ENCODE measurements around the gene PLEK2.

PLEK2 gene

DNA sequence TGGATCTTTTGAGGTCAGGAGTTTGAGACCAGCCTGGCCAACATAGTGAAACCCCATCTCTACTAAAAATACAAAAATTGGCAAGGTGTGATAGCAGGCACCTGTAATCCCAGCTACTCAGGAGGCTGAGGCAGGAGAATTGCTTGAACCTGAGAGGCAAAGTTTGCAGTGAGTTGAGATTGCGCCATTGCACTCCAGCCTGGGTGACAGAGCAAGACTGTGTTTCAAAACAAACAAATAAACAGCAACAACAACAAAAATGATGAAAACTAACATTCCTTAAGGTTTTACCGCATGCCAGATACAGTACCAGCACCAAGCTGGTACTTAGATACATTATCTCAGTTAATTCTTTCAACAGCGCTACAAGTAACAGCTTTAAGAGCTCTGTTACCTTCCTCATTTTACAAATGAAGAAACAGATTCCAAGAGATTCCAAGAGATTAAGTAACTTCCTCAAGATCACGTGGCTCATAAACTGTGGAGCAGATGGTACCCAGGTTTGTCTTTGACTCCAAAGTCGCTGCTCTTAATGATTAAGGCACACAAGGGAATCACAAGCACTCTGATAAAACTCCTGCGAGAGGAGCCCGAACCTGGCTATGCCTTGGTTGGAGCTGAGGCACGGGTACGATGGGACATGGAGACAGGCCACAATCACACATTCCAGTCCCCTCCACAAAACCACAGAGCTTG is 17.7 kb upstream of the PLEK2 start:
- TF ChIP-seq, protein P1, sequence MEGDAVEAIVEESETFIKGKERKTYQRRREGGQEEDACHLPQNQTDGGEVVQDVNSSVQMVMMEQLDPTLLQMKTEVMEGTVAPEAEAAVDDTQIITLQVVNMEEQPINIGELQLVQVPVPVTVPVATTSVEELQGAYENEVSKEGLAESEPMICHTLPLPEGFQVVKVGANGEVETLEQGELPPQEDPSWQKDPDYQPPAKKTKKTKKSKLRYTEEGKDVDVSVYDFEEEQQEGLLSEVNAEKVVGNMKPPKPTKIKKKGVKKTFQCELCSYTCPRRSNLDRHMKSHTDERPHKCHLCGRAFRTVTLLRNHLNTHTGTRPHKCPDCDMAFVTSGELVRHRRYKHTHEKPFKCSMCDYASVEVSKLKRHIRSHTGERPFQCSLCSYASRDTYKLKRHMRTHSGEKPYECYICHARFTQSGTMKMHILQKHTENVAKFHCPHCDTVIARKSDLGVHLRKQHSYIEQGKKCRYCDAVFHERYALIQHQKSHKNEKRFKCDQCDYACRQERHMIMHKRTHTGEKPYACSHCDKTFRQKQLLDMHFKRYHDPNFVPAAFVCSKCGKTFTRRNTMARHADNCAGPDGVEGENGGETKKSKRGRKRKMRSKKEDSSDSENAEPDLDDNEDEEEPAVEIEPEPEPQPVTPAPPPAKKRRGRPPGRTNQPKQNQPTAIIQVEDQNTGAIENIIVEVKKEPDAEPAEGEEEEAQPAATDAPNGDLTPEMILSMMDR (IDR thresholded peaks at IDR 0.05; ENCODE audit: low read depth, low read length, missing control alignments) = no peak
- no peak for DNase-seq (ENCODE audit: low read depth)
- in situ Hi-C loops (cut with HindIII; ENCODE audit: low sequenced_read_pairs) = loop anchor here (5.0 kb wide), 1 partner anchor 143 kb away; no protein-coding TSS in a partner anchor
- no peak overlapping the region for H3K4me3 ChIP-seq (ENCODE audit: low read depth, low read length)

DNA sequence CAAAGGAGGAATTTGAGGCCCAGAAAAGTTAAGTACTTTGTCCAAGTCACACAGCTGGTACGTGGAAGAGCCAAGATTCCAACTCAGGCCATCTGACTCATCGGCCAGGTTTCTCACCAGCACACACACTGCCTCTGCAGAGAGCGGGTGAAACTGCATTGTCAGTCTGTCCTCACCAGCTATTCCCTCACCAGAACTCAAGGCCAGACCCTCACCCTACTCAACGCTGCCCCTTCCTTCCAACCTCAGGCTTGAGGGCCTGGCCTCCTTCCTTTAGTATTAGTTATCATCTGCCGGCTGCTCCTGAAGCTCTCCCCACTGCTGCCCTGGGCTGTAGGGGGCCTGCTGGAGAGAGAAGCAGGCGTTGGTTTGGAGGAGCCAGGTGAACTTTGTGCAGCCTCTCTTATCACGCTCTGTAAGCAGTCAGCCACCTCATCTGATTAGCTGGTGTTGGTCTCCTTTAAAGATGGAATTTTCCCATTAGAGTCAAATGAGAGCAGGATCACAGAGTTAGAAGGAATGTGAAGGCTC is 16.6 kb upstream of the PLEK2 start:
- in situ Hi-C loops (cut with HindIII; ENCODE audit: low sequenced_read_pairs) = no loop called here
- no peak overlapping the region for H3K4me3 ChIP-seq (ENCODE audit: low read depth, low read length)
- TF ChIP-seq, protein P1 (IDR thresholded peaks at IDR 0.05; ENCODE audit: low read depth, low read length, missing control alignments) = peak; percentile 20
- peak; percentile 24 for DNase-seq (ENCODE audit: low read depth)

DNA sequence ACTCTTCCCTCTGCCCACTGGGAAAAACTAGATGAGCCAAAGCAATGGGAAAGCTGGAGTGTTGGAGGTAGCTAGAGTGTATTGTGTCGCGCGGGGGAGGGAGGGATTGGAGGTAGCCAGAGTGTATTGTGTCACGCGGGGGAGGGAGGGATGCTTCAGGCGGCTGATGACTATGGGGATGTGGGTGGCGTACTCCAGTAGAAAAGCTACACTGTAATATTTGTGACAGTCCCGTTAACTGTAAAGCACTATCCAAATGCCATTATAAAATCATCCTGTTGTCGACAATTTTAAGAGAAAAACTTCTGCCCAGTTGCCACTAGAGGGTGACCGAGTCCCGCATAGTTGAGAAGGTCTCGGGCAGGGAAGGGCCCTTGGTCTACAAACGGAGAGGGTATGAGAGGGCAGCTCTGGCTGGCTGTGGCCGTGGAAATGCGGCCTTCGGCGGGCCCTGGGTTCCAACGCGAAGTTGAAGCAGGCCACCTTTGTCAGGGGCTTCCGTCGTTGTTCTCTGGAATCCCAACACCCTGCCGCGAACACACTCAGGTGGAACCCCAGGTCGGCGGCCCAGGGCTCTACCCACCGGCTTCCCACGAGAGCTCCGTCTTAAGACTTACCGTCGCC is 15.1 kb upstream of the PLEK2 start:
- TF ChIP-seq, protein P1 (IDR thresholded peaks at IDR 0.05; ENCODE audit: low read depth, low read length, missing control alignments) = peak; percentile 82
- in situ Hi-C loops (cut with HindIII; ENCODE audit: low sequenced_read_pairs) = no loop called here
- no peak overlapping the region for H3K4me3 ChIP-seq (ENCODE audit: low read depth, low read length)
- DNase-seq (ENCODE audit: low read depth) = peak; percentile 73

DNA sequence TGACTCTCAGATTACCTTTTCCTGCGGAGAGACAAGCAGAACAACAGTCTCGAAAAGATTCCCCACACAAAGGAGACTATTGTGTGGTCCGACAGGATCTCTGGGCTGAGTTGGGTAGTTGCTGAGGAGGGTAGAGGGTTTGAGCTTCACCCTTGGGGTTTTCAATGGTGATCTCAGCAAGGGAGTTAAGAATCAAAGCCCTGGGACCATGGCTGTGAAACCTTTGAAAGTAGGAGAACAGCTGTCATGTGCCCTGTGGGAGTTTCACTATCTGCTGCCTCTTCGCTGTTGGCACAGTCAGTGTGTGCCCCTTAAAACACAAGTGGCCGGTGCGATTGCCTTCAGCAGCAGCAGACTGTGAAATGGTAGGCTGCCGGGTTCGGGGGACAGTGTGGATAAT is 14.2 kb upstream of the PLEK2 start:
- TF ChIP-seq, protein P1 (IDR thresholded peaks at IDR 0.05; ENCODE audit: low read depth, low read length, missing control alignments) = no peak
- no peak for DNase-seq (ENCODE audit: low read depth)
- in situ Hi-C loops (cut with HindIII; ENCODE audit: low sequenced_read_pairs) = no loop called here
- H3K4me3 ChIP-seq (ENCODE audit: low read depth, low read length) = no peak overlapping the region

DNA sequence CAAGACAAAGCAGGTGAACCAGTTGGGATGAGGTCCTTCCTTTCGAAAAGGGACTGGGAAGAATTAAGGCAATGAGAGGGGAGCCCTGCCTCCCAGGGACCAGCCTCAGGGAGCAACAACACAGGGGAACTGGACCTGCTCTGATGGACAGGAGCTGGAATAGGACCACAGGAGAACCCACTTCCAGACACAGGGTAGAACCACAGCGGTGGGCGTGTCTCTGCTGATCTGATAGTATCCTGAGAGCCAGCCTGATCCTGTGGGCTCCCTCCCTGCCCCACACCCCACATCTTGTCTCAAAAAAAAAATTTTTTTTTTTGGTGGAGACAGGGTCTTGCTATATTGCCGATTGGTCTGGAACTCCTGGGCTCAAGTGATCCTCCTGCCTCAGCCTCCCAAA is 13.6 kb upstream of the PLEK2 start:
- in situ Hi-C loops (cut with HindIII; ENCODE audit: low sequenced_read_pairs) = no loop called here
- DNase-seq (ENCODE audit: low read depth) = no peak
- H3K4me3 ChIP-seq (ENCODE audit: low read depth, low read length) = no peak overlapping the region
- TF ChIP-seq, protein P1 (IDR thresholded peaks at IDR 0.05; ENCODE audit: low read depth, low read length, missing control alignments) = no peak

DNA sequence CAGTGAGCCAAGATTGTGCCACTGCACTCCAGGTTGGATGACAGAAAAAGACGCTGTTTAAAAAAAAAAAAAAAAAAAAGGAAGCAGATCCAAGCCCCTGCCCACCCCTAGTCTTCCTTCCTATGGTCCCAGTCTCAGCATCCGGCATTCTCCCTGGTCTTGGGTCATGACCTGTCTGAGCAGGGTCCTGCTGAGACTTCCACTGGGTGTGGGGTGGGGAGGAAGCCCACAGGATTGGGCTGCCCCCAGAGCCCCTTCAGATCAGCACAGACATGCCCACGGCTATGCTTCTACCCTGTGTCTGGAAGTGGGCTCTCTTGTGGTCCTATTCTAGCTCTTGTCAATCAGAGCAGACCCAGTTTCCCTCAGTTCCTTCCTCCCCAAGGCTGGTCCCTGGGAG is 12.6 kb upstream of the PLEK2 start:
- DNase-seq (ENCODE audit: low read depth) = no peak
- no peak overlapping the region for H3K4me3 ChIP-seq (ENCODE audit: low read depth, low read length)
- TF ChIP-seq, protein P1 (IDR thresholded peaks at IDR 0.05; ENCODE audit: low read depth, low read length, missing control alignments) = no peak
- in situ Hi-C loops (cut with HindIII; ENCODE audit: low sequenced_read_pairs) = no loop called here

Data from astrocyte of the cerebellum (primary cell).